OCI-LY7 (cell line): Measurements from ENCODE around the gene DLX1. TPM values are rescaled to one million over a fixed set of nuclear protein-coding genes. Genes with fewer than 3 reads are reported as not detected.
"Not testable (repeated sequence)": the region's sequence is repeated elsewhere in the genome, so short reads cannot be mapped to it uniquely, and the experiment has no call there.

Experiments
- BruUV-seq: library from RNA; stranded (reverse); fragments of 400-500 nt; replicated peaks from 2 replicates; lab custom pipeline; 2021; lab: Mats Ljungman, UMichigan
- CTCF ChIA-PET: fragments of 300-600 bp; sonication (Branson Sonifier 250); formaldehyde crosslinking; loops from one replicate; lab custom pipeline; 2022; ENCODE audit warnings: antibody characterized with exemption; ENCODE audit not compliant: unreplicated experiment; lab: Charles Lee
- POLR2A ChIA-PET: fragments of 300-600 bp; sonication (Branson Sonifier 250); formaldehyde crosslinking; loops from one replicate; lab custom pipeline; 2022; ENCODE audit warnings: antibody characterized with exemption; lab: Charles Lee
- DNase-seq: peaks from one replicate; pipeline ENCODE4 v3.0.0-alpha.2; 2015; ENCODE audit warnings: low spot score
- H2AFZ ChIP-seq: fragments of 200-600 bp; sonication (generic), shearing (Covaris generic); 2 replicates; pipeline ENCODE4 v1.6.1; 2014; ENCODE audit warnings: mild to moderate bottlenecking, antibody characterized with exemption, low read length, moderate library complexity
- H3K27ac ChIP-seq: fragments of 200-600 bp; sonication (generic); 2 replicates; pipeline ENCODE4 v1.5.1; 2014; ENCODE audit warnings: mixed run types, low read depth, mild to moderate bottlenecking, moderate library complexity, low read length, inconsistent platforms; ENCODE audit not compliant: poor library complexity, severe bottlenecking
- H3K36me3 ChIP-seq: fragments of 200-600 bp; sonication (generic); 2 replicates; pipeline ENCODE4 v1.6.1; 2014; ENCODE audit warnings: mild to moderate bottlenecking, antibody characterized with exemption, low read length, moderate library complexity, mixed read lengths; ENCODE audit not compliant: insufficient read depth
- H3K4me1 ChIP-seq: fragments of 200-600 bp; sonication (generic); 2 replicates; pipeline ENCODE4 v1.5.1; 2014; ENCODE audit warnings: mild to moderate bottlenecking, low read length; ENCODE audit not compliant: insufficient read depth, poor library complexity, severe bottlenecking
- H3K4me2 ChIP-seq: fragments of 200-600 bp; sonication (generic); 2 replicates; pipeline ENCODE4 v1.6.1; 2014; ENCODE audit warnings: mild to moderate bottlenecking, low read length
- H3K4me3 ChIP-seq: fragments of 200-600 bp; sonication (generic); 2 replicates; pipeline ENCODE4 v1.5.1; 2014; ENCODE audit warnings: mild to moderate bottlenecking, low read depth, low read length; ENCODE audit not compliant: poor library complexity, severe bottlenecking
- H3K79me2 ChIP-seq: fragments of 200-600 bp; sonication (generic); 2 replicates; pipeline ENCODE4 v1.6.1; 2016; ENCODE audit warnings: low read depth, mild to moderate bottlenecking, low read length, moderate library complexity, mixed read lengths; ENCODE audit not compliant: insufficient read depth
- H3K9me2 ChIP-seq: fragments of 200-600 bp; sonication (generic); 2 replicates; pipeline ENCODE4 v1.6.1; 2016; ENCODE audit warnings: mild to moderate bottlenecking, low read length, mixed read lengths; ENCODE audit not compliant: insufficient read depth
- H3K9me3 ChIP-seq: fragments of 200-600 bp; sonication (generic); 2 replicates; pipeline ENCODE4 v1.6.1; 2014; ENCODE audit warnings: mild to moderate bottlenecking, mixed run types, low read length, mixed read lengths
- H4K20me1 ChIP-seq: fragments of 200-600 bp; sonication (generic); 2 replicates; pipeline ENCODE4 v1.6.1; 2014; ENCODE audit warnings: mild to moderate bottlenecking, antibody characterized with exemption, low read length, moderate library complexity, mixed read lengths; ENCODE audit not compliant: insufficient read depth
- EZH2phosphoT487 ChIP-seq: fragments of 200-600 bp; sonication (generic); IDR thresholded peaks from 2 replicates; pipeline ENCODE4 v1.6.1; 2018; ENCODE audit warnings: low read depth, borderline replicate concordance, mild to moderate bottlenecking, mixed run types, antibody characterized with exemption, low read length, moderate library complexity, mixed read lengths
- intact Hi-C: fragments of 100-400 bp; cut with micrococcal nuclease; formaldehyde crosslinking; loops from one replicate; pipeline ENCODE4 v1.10.0; 2022; ENCODE audit not compliant: unreplicated experiment
- total RNA-seq, 2 experiments: library from RNA; depleted of rRNA in 1 of 2; stranded (reverse); fragments of >200 nt in 1 of 2; shearing (Covaris generic) in 1 of 2; gene quantifications; 2 replicates each; pipeline ENCODE4 v1.2.3, GENCODE V29; 2014 to 2022
- TF ChIP-seq, protein P1 (sequence below): fragments of 200-600 bp; sonication (generic); conservative IDR thresholded peaks from 2 replicates; pipeline ENCODE4 v1.5.1; 2014; ENCODE audit warnings: mild to moderate bottlenecking, antibody characterized with exemption, low read length, moderate library complexity, mixed read lengths

Gene DLX1
- total RNA-seq, 2 experiments from 2014 or later: not detected

DNA sequence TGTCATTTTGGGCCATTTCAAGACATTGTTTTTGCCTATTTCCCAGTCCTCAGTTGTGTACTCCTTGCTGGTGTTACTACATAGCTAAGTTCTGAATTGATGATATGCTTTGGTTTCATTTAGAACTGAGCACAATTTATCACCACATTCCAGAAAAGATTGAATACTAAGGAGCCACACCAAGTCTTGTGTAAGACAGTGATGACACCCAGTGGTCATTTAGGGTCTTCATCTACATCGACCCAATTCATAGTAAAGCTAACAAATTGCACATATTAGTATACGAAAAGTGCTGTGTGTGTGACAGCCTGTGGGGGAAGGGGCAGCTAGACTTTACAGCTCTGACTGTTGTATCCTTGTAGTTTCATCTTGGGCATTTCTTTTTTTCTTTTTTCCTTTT lies 28.3 kb downstream of the DLX1 start:
- Histone ChIP-seq H4K20me1 (no peaks in the 10 kb centered on the region), H3K9me3 (no peaks in the 10 kb centered on the region), H3K4me1 (no peaks in the 10 kb centered on the region), H3K36me3 (no peaks in the 10 kb centered on the region), H2AFZ (no peak overlapping the region), H3K79me2 (no peaks in the 10 kb centered on the region), H3K4me2 (no peak overlapping the region), H3K9me2 (no peaks in the 10 kb centered on the region), H3K27ac (no peak overlapping the region), H3K4me3 (no peak overlapping the region)
- intact Hi-C loops: no loop called here
- CTCF ChIA-PET: interaction anchor here (1.0 kb wide), 2 partner anchors 14 to 540 kb away, joined by 3 to 5 read pairs; no protein-coding TSS in a partner anchor
- POLR2A ChIA-PET: interaction anchor here (0.6 kb wide), 1 partner anchor 69 kb away, joined by 3 read pairs; no protein-coding TSS in a partner anchor
- no TSS peak for BruUV-seq
- TF ChIP-seq, protein P1, sequence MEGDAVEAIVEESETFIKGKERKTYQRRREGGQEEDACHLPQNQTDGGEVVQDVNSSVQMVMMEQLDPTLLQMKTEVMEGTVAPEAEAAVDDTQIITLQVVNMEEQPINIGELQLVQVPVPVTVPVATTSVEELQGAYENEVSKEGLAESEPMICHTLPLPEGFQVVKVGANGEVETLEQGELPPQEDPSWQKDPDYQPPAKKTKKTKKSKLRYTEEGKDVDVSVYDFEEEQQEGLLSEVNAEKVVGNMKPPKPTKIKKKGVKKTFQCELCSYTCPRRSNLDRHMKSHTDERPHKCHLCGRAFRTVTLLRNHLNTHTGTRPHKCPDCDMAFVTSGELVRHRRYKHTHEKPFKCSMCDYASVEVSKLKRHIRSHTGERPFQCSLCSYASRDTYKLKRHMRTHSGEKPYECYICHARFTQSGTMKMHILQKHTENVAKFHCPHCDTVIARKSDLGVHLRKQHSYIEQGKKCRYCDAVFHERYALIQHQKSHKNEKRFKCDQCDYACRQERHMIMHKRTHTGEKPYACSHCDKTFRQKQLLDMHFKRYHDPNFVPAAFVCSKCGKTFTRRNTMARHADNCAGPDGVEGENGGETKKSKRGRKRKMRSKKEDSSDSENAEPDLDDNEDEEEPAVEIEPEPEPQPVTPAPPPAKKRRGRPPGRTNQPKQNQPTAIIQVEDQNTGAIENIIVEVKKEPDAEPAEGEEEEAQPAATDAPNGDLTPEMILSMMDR: peak; percentile 77
- no peak for TF ChIP-seq EZH2phosphoT487
- DNase-seq: peak; percentile 54

DNA sequence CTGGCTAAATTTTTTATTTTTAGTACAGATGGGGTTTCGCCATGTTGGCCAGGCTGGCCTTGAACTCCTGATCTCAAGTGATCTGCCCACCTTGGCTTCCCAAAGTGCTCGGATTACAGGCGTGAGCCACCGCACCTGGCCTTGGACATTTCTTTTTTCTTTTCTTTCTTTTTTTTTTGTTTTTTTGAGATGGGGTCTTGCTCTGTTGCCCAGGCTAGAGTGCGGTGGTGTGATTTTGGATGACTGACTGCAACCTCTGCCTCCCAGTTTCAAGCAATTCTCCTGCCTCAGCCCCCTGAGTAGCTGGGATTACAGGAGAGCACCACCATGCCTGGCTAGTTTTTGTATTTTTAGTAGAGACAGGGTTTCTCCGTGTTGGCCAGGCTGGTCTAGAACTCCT lies 28.9 kb downstream of the DLX1 start:
- H3K9me3 ChIP-seq, H4K20me1 ChIP-seq, H3K9me2 ChIP-seq, BruUV-seq, H3K27ac ChIP-seq, H3K36me3 ChIP-seq, POLR2A ChIA-PET, intact Hi-C loops, DNase-seq, H3K4me3 ChIP-seq, H3K4me1 ChIP-seq, H3K79me2 ChIP-seq, H3K4me2 ChIP-seq, H2AFZ ChIP-seq: not testable (repeated sequence)
- CTCF ChIA-PET: interaction anchor here (1.0 kb wide), 2 partner anchors 13 to 540 kb away, joined by 3 to 5 read pairs; no protein-coding TSS in a partner anchor

DNA sequence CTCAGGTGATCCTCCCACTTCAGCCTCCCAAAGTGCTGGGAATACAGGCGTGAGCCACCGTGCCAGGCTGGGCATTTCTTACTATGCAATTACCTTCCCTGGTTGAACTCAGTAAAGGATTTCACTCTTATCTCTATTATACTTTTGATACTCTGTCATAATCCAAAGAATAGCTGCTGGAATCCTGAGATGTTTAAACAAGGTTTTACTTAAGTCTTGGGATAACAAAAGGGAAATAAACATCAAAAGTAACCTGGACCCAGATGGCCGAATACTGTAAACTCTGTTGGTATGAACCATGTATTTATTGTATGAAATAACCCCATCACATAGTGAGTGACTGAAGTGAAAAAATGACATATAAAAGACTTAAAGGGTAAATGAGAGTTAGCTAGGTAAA lies 29.3 kb downstream of the DLX1 start:
- H3K79me2 ChIP-seq: no peaks in the 10 kb centered on the region
- no peak overlapping the region for H3K4me2 ChIP-seq
- H3K36me3 ChIP-seq: no peaks in the 10 kb centered on the region
- H3K9me3 ChIP-seq: no peaks in the 10 kb centered on the region
- no peaks in the 10 kb centered on the region for H3K4me1 ChIP-seq
- TF ChIP-seq EZH2phosphoT487: no peak
- TF ChIP-seq, protein P1: no peak
- no peaks in the 10 kb centered on the region for H4K20me1 ChIP-seq
- no peak overlapping the region for H2AFZ ChIP-seq
- ChIA-PET POLR2A (interaction anchor here (0.5 kb wide), 1 partner anchor 15 kb away, joined by 3 read pairs; no protein-coding TSS in a partner anchor), CTCF (interaction anchor here (1.0 kb wide), 1 partner anchor 13 kb away, joined by 3 read pairs; no protein-coding TSS in a partner anchor)
- H3K27ac ChIP-seq: no peak overlapping the region
- no peak for DNase-seq
- no TSS peak for BruUV-seq
- H3K9me2 ChIP-seq: no peaks in the 10 kb centered on the region
- intact Hi-C loops: no loop called here
- no peak overlapping the region for H3K4me3 ChIP-seq
